Fibroblast of lung (primary cell): ENCODE data around the gene NUDT14. TPM values are rescaled to one million over a fixed set of nuclear protein-coding genes. Genes with fewer than 3 reads are reported as not detected.

Source experiments
- DNase-seq, 2 donors: peaks; one replicate each; pipeline versions ENCODE4 v3.0.0 to v3.0.0-alpha.2; 2010; ENCODE audit warnings: low read depth in 2 of 2
- H2AFZ ChIP-seq: 2 replicates; pipeline ENCODE4 v1.5.1; 2012; ENCODE audit warnings: low read length, control low read depth, inconsistent platforms
- H3K27ac ChIP-seq: 2 replicates; pipeline ENCODE4 v1.5.1; 2011; ENCODE audit warnings: low read length, control low read depth; ENCODE audit not compliant: insufficient read depth
- H3K27me3 ChIP-seq: 2 replicates; pipeline ENCODE4 v1.5.1; 2011; ENCODE audit warnings: mild to moderate bottlenecking, low read length; ENCODE audit not compliant: control insufficient read depth, insufficient read depth
- H3K36me3 ChIP-seq: 2 replicates; pipeline ENCODE4 v1.5.1; 2011; ENCODE audit warnings: low read length; ENCODE audit not compliant: control insufficient read depth, insufficient read depth
- H3K4me1 ChIP-seq: 2 replicates; pipeline ENCODE4 v1.5.1; 2011; ENCODE audit warnings: low read length; ENCODE audit not compliant: control insufficient read depth, insufficient read depth; ENCODE audit errors: extremely low read depth
- H3K4me2 ChIP-seq: 2 replicates; pipeline ENCODE4 v1.5.1; 2011; ENCODE audit warnings: low read length, control low read depth; ENCODE audit not compliant: insufficient read depth; ENCODE audit errors: extremely low read depth
- H3K4me3 ChIP-seq, 4 experiments: fragments of 200-600 bp in 1 of 4; sonication (generic) in 1 of 4; replicated peaks in 1 of 4; 2 replicates each; pipeline ENCODE4 v1.5.1; 2011 to 2016; ENCODE audit warnings: low read length in 4 of 4, low read depth in 3 of 4, mild to moderate bottlenecking in 3 of 4, control low read depth in 2 of 4, inconsistent platforms in 1 of 4, mixed read lengths in 1 of 4; ENCODE audit not compliant: insufficient read depth in 1 of 4; ENCODE audit errors: control extremely low read depth in 1 of 4
- H3K79me2 ChIP-seq: 2 replicates; pipeline ENCODE4 v1.5.1; 2012; ENCODE audit warnings: mild to moderate bottlenecking, low read length, inconsistent platforms; ENCODE audit not compliant: control insufficient read depth, insufficient read depth
- H3K9ac ChIP-seq: 2 replicates; pipeline ENCODE4 v1.5.1; 2011; ENCODE audit warnings: mild to moderate bottlenecking, low read length, control low read depth; ENCODE audit not compliant: insufficient read depth
- H3K9me3 ChIP-seq: 2 replicates; pipeline ENCODE4 v1.5.1; 2012; ENCODE audit warnings: low read depth, low read length; ENCODE audit not compliant: control insufficient read depth, insufficient read depth
- H4K20me1 ChIP-seq: 2 replicates; pipeline ENCODE4 v1.5.1; 2011; ENCODE audit warnings: low read length; ENCODE audit not compliant: control insufficient read depth, insufficient read depth; ENCODE audit errors: extremely low read depth
- EZH2 ChIP-seq: IDR thresholded peaks from 2 replicates; pipeline ENCODE4 v1.5.1; 2012; ENCODE audit warnings: low read length, control low read depth, mild to moderate bottlenecking; ENCODE audit errors: missing control alignments
- polyA plus RNA-seq, 2 donors: library from polyadenylated mRNA; depleted of rRNA in 1 of 2; stranded (reverse) in 1 of 2; unstranded in 1 of 2; fragments of >200 nt; gene quantifications; 2 replicates each; pipeline ENCODE4 v1.2.1, GENCODE V29; 2011 to 2012; ENCODE audit warnings: missing spikeins in 1 of 2
- total RNA-seq: library from RNA; depleted of rRNA; stranded (reverse); fragments of >200 nt; gene quantifications from 2 replicates; pipeline ENCODE4 v1.2.1, GENCODE V29; 2014
- TF ChIP-seq, protein P1 (sequence below), 2 donors: IDR thresholded peaks in 1 of 2; conservative IDR thresholded peaks in 1 of 2; 1 replicate in 1 of 2; 2 replicates in 1 of 2; pipeline ENCODE4 v1.5.1; 2011 to 2012; ENCODE audit warnings: low read length in 2 of 2, control low read depth in 1 of 2, inconsistent platforms in 1 of 2, low read depth in 1 of 2, mild to moderate bottlenecking in 1 of 2

Gene NUDT14
- total and polyA plus RNA-seq, 2 donors (not counting 1 experiment from before 2014, with no cell fraction given), result 6.7 to 14.2 TPM

DNA sequence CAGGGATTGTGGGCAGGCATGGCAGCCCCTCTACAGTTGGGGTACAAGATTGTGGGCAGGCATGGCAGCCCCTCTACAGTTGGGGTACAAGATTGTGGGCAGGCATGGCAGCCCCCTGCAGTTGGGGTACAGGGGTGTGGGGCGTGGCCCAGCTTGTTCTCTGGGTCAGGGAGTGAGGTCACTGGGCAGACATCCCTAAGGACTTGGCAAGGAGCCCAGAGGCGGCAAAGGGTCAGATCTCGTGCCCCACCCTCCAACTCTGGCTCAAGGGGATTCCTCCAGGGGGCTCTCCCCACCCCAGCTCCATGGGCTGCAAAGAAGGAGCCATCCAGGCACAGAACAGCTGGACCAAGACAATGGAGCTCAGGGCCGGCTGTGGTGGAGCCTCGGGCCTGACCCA, 25.8 kb upstream of the NUDT14 start:
- no peaks in the 10 kb centered on the region for H3K9me3 ChIP-seq
- H3K9ac ChIP-seq, result no peak overlapping the region
- no peak overlapping the region for H3K27ac ChIP-seq
- H2AFZ ChIP-seq, result no peak overlapping the region
- no peak overlapping the region for H3K4me2 ChIP-seq
- H3K79me2 ChIP-seq, result no peaks in the 10 kb centered on the region
- no peaks in the 10 kb centered on the region for H4K20me1 ChIP-seq
- peaks cover 3% of the 10 kb centered on the region for H3K36me3 ChIP-seq
- H3K27me3 ChIP-seq, result no peaks in the 10 kb centered on the region
- no peak for DNase-seq
- H3K4me1 ChIP-seq, result peaks cover 2% of the 10 kb centered on the region
- TF ChIP-seq EZH2, result no peak
- TF ChIP-seq, protein P1, sequence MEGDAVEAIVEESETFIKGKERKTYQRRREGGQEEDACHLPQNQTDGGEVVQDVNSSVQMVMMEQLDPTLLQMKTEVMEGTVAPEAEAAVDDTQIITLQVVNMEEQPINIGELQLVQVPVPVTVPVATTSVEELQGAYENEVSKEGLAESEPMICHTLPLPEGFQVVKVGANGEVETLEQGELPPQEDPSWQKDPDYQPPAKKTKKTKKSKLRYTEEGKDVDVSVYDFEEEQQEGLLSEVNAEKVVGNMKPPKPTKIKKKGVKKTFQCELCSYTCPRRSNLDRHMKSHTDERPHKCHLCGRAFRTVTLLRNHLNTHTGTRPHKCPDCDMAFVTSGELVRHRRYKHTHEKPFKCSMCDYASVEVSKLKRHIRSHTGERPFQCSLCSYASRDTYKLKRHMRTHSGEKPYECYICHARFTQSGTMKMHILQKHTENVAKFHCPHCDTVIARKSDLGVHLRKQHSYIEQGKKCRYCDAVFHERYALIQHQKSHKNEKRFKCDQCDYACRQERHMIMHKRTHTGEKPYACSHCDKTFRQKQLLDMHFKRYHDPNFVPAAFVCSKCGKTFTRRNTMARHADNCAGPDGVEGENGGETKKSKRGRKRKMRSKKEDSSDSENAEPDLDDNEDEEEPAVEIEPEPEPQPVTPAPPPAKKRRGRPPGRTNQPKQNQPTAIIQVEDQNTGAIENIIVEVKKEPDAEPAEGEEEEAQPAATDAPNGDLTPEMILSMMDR (conservative IDR thresholded peaks at IDR 0.05 in 1 of 2, IDR thresholded peaks at IDR 0.05 in 1 of 2; ENCODE audit: low read depth in 1 of 2, low read length in 2 of 2), result no peak
- H3K4me3 ChIP-seq, result no peak overlapping the region

DNA sequence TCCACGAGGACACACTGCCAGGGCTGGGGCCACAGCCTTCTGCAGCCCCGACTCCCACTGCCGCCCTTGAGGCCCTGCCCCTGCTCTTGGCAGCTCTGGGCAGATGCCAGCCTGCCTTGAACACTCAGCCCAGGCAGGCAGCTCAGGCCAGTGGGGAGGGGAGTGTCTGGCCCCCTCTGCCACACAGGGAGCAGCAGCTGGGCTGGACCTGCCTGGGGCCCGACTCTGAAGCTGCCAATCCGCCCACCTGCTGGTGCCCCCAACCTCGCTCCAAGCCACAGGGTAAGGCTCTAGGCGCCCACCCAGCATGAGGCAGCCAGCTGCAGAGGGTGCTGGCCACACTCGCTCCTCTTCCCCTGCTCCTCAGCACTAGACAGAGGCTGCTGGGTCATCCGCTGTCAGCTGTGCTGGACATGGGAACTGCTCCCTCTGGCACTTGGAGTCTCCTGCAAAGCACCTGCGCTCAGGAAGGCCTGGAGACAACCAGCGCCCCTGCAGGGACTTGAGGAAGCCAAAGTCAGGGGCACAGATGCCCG, 24.6 kb upstream of the NUDT14 start:
- Histone ChIP-seq H3K9ac (no peak overlapping the region), H4K20me1 (no peaks in the 10 kb centered on the region), H3K9me3 (no peaks in the 10 kb centered on the region), H3K27me3 (no peaks in the 10 kb centered on the region), H3K4me2 (no peak overlapping the region), H2AFZ (no peak overlapping the region), H3K4me3 (no peak overlapping the region), H3K4me1 (peaks cover 2% of the 10 kb centered on the region), H3K27ac (no peak overlapping the region), H3K79me2 (no peaks in the 10 kb centered on the region), H3K36me3 (peaks cover 3% of the 10 kb centered on the region)
- TF ChIP-seq, protein P1 (conservative IDR thresholded peaks at IDR 0.05 in 1 of 2, IDR thresholded peaks at IDR 0.05 in 1 of 2; ENCODE audit: low read depth in 1 of 2, low read length in 2 of 2), result no peak
- no peak for TF ChIP-seq EZH2
- DNase-seq, result no peak

DNA sequence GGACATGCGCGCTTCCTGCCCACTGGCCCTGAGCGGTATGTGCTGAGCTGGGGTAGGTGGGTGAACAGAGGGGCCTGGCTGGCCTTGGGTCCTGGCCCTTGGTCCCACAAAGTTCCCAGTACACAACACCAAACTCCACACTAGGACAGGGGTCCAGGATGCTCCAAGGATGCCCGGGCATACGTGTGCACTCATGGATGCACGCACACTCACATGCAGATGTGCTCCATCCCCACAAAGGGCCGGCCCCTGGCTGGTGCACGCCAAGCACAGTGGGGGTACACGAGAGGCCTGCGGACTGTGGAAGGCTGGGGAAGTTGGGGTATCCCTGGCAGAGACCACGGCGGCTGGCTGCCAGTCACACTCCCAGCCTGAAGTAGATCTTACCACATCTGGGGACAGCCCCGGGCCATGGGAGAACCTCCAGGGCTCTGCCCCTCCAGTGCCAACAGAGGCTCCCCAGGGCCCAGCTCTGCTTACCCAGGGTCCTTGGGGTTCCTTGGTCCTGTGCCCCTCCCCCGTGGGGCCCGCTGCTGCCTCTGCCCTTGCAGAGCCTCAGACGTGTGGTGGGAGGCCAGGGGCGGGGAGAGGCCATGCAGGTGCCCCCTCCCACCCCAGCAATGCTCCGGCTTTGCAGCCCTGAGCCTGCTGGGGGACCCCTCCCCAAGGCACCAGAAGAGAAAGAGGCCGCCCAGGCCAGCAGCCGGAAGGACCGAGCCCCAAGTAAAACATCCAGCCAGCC, 24.0 kb upstream of the NUDT14 start:
- Histone ChIP-seq H3K9ac (no peak overlapping the region), H3K27ac (no peak overlapping the region), H3K4me2 (no peak overlapping the region), H3K79me2 (no peaks in the 10 kb centered on the region), H4K20me1 (no peaks in the 10 kb centered on the region), H3K36me3 (peaks cover 3% of the 10 kb centered on the region), H3K27me3 (no peaks in the 10 kb centered on the region), H3K9me3 (no peaks in the 10 kb centered on the region), H3K4me1 (peaks cover 2% of the 10 kb centered on the region), H3K4me3 (no peak overlapping the region), H2AFZ (no peak overlapping the region)
- DNase-seq, result no peak
- TF ChIP-seq, protein P1 (conservative IDR thresholded peaks at IDR 0.05 in 1 of 2, IDR thresholded peaks at IDR 0.05 in 1 of 2; ENCODE audit: low read depth in 1 of 2, low read length in 2 of 2), result no peak
- TF ChIP-seq EZH2, result no peak
